Liver (tissue), 9 donors: ENCODE results near the gene DRAM1. TPM values are rescaled to one million over a fixed set of nuclear protein-coding genes. Genes with fewer than 3 reads are reported as not detected.

Experiments
- DNase-seq: peaks from one replicate; pipeline ENCODE4 v3.0.0-alpha.2; 2017; ENCODE audit warnings: low spot score
- H3K27ac ChIP-seq, 2 donors: one replicate each; pipeline ENCODE4 v1.7.0; 2013; ENCODE audit warnings: inconsistent platforms in 2 of 2, low read length in 2 of 2, control low read depth in 1 of 2, low read depth in 1 of 2, mild to moderate bottlenecking in 1 of 2
- H3K27me3 ChIP-seq, 4 donors: one replicate each; pipeline versions ENCODE4 v1.6.1 to v1.7.0; 2013; ENCODE audit warnings: low read length in 3 of 4, inconsistent platforms in 1 of 4, mild to moderate bottlenecking in 1 of 4, moderate library complexity in 1 of 4; ENCODE audit not compliant: control insufficient read depth in 4 of 4, insufficient read depth in 4 of 4
- H3K36me3 ChIP-seq, 4 donors: one replicate each; pipeline versions ENCODE4 v1.6.1 to v1.7.0; 2013; ENCODE audit warnings: low read length in 3 of 4, mild to moderate bottlenecking in 3 of 4, low read depth in 1 of 4, moderate library complexity in 1 of 4; ENCODE audit not compliant: control insufficient read depth in 4 of 4, insufficient read depth in 3 of 4
- H3K4me1 ChIP-seq, 4 donors: one replicate each; pipeline versions ENCODE4 v1.6.1 to v1.7.0; 2013; ENCODE audit warnings: low read length in 3 of 4, mild to moderate bottlenecking in 3 of 4, moderate library complexity in 1 of 4; ENCODE audit not compliant: control insufficient read depth in 4 of 4, insufficient read depth in 4 of 4
- H3K4me3 ChIP-seq, 3 donors: one replicate each; pipeline versions ENCODE4 v1.6.1 to v1.7.0; 2013; ENCODE audit warnings: low read length in 3 of 3, control low read depth in 1 of 3, low read depth in 1 of 3, mild to moderate bottlenecking in 1 of 3
- H3K9ac ChIP-seq, 2 donors: one replicate each; pipeline ENCODE4 v1.7.0; 2013; ENCODE audit warnings: low read length in 2 of 2, mild to moderate bottlenecking in 2 of 2, moderate library complexity in 2 of 2, control low read depth in 1 of 2, low read depth in 1 of 2
- H3K9me3 ChIP-seq, 4 donors: one replicate each; pipeline versions ENCODE4 v1.6.1 to v1.7.0; 2013; ENCODE audit warnings: low read length in 3 of 4; ENCODE audit not compliant: control insufficient read depth in 4 of 4
- ATF3 ChIP-seq: IDR thresholded peaks from 2 replicates; pipeline ENCODE4 v1.6.1; 2016; ENCODE audit warnings: antibody characterized with exemption
- CTCF ChIP-seq: fragments of 150-350 bp; IDR thresholded peaks from 2 replicates; pipeline ENCODE4 v1.5.1; 2017; ENCODE audit warnings: improper control_type of control experiment, low read depth, low read length; ENCODE audit not compliant: missing input control
- EGR1 ChIP-seq, 2 donors: IDR thresholded peaks; 2 replicates each; pipeline ENCODE4 v1.6.1; 2016 to 2018; ENCODE audit warnings: antibody characterized with exemption in 2 of 2, low read depth in 2 of 2
- FOXA1 ChIP-seq: IDR thresholded peaks from 2 replicates; pipeline ENCODE4 v1.6.1; 2016; ENCODE audit warnings: antibody characterized with exemption
- FOXA2 ChIP-seq: IDR thresholded peaks from 2 replicates; pipeline ENCODE4 v1.6.1; 2016; ENCODE audit warnings: antibody characterized with exemption
- GABPA ChIP-seq, 2 donors: IDR thresholded peaks in 1 of 2; conservative IDR thresholded peaks in 1 of 2; 2 replicates each; pipeline ENCODE4 v1.6.1; 2016; ENCODE audit warnings: antibody characterized with exemption in 2 of 2, mild to moderate bottlenecking in 1 of 2, moderate library complexity in 1 of 2
- HNF4A ChIP-seq, 2 donors: conservative IDR thresholded peaks; 2 replicates each; pipeline ENCODE4 v1.6.1; 2016; ENCODE audit warnings: antibody characterized with exemption in 2 of 2, mild to moderate bottlenecking in 2 of 2
- HNF4G ChIP-seq: IDR thresholded peaks from 2 replicates; pipeline ENCODE4 v1.6.1; 2016; ENCODE audit warnings: antibody characterized with exemption
- JUND ChIP-seq, 2 donors: IDR thresholded peaks; 2 replicates each; pipeline ENCODE4 v1.6.1; 2016; ENCODE audit warnings: antibody characterized with exemption in 2 of 2
- MAX ChIP-seq: IDR thresholded peaks from 2 replicates; pipeline ENCODE4 v1.6.1; 2016; ENCODE audit warnings: antibody characterized with exemption
- NR2F2 ChIP-seq: IDR thresholded peaks from 2 replicates; pipeline ENCODE4 v1.6.1; 2016; ENCODE audit warnings: antibody characterized with exemption
- RAD21 ChIP-seq, 2 donors: IDR thresholded peaks; 2 replicates each; pipeline ENCODE4 v1.6.1; 2016; ENCODE audit warnings: antibody characterized with exemption in 2 of 2, mild to moderate bottlenecking in 2 of 2
- REST ChIP-seq: IDR thresholded peaks from 2 replicates; pipeline ENCODE4 v1.6.1; 2016; ENCODE audit warnings: antibody characterized with exemption, mild to moderate bottlenecking
- RXRA ChIP-seq, 2 donors: IDR thresholded peaks; 2 replicates each; pipeline ENCODE4 v1.6.1; 2017 to 2018; ENCODE audit warnings: antibody characterized with exemption in 2 of 2, mild to moderate bottlenecking in 1 of 2
- SP1 ChIP-seq: IDR thresholded peaks from 2 replicates; pipeline ENCODE4 v1.6.1; 2018; ENCODE audit warnings: antibody characterized with exemption, mild to moderate bottlenecking
- TAF1 ChIP-seq: conservative IDR thresholded peaks from 2 replicates; pipeline ENCODE4 v1.6.1; 2016; ENCODE audit warnings: antibody characterized with exemption, mild to moderate bottlenecking
- YY1 ChIP-seq: IDR thresholded peaks from 2 replicates; pipeline ENCODE4 v1.6.1; 2016; ENCODE audit warnings: antibody characterized with exemption, mild to moderate bottlenecking
- ZBTB33 ChIP-seq: IDR thresholded peaks from 2 replicates; pipeline ENCODE4 v1.6.1; 2016; ENCODE audit warnings: antibody characterized with exemption
- WGBS: extraction: QIAGEN DNeasy Blood & Tissue Kit; methylation state at CpG from one replicate; pipeline ENCODE4 v1.1.7; 2013; 5-methylcytosine and 5-hydroxymethylcytosine counted together
- polyA plus RNA-seq, 2 donors: library from polyadenylated mRNA; stranded (reverse) in 1 of 2; unstranded in 1 of 2; fragments of 200-250 nt in 1 of 2; fragments of >200 nt in 1 of 2; fragmentation: Nextera tagmentation in 1 of 2; extraction: Ambion mirVana in 1 of 2; gene quantifications; one replicate each; pipeline versions ENCODE4 v1.2.1 to v1.2.3, GENCODE V29; 2013 to 2015
- total RNA-seq, 2 donors: library from RNA; depleted of rRNA; stranded (reverse); fragments of >200 nt; gene quantifications; one replicate each; pipeline ENCODE4 v1.2.3, GENCODE V29; 2014
- donor health status: healthy.
- donor health status: healthy.
- donor health status: healthy.
- donor health status: healthy.
- donor health status: healthy.

DRAM1 gene
- total and polyA plus RNA-seq, 4 donors: 2.7 to 7.8 (median 3.4) TPM

GRCh38 chr12:101855364-101855884 is 22.0 kb upstream of the DRAM1 start:
- no peak overlapping the region for H3K27ac ChIP-seq
- H3K9me3 ChIP-seq: no peaks in the 10 kb centered on the region
- peak; percentile 46 for DNase-seq
- no peak overlapping the region for H3K4me3 ChIP-seq
- 29% methylated on average over 3 of the region's 3 CpGs for WGBS
- H3K27me3 ChIP-seq: no peaks in the 10 kb centered on the region
- no peaks in the 10 kb centered on the region for H3K36me3 ChIP-seq
- no peaks in the 10 kb centered on the region for H3K4me1 ChIP-seq
- TF ChIP-seq YY1 (no peak), FOXA1 (no peak), EGR1 (IDR thresholded peaks at IDR 0.05; ENCODE audit: low read depth in 2 of 2) (no peak), ZBTB33 (no peak), REST (no peak), TAF1 (no peak), RAD21 (IDR thresholded peaks at IDR 0.05) (no peak), FOXA2 (no peak), JUND (IDR thresholded peaks at IDR 0.05) (no peak), HNF4G (no peak), ATF3 (no peak), MAX (no peak), HNF4A (conservative IDR thresholded peaks at IDR 0.05) (no peak), GABPA (IDR thresholded peaks at IDR 0.05 in 1 of 2, conservative IDR thresholded peaks at IDR 0.05 in 1 of 2) (no peak), SP1 (no peak), CTCF (no peak), RXRA (IDR thresholded peaks at IDR 0.05) (no peak), NR2F2 (no peak)
- no peak overlapping the region for H3K9ac ChIP-seq
